H1 (cell line): Measurements from ENCODE around the gene RASAL2. TPM values are rescaled to one million over a fixed set of nuclear protein-coding genes. Genes with fewer than 3 reads are reported as not detected.

ENCODE experiments used
- CBX5 ChIP-seq: fragments of 300-800, 300-1000 bp; sonication (generic); IDR thresholded peaks from 2 replicates; pipeline ENCODE4 v1.7.1; 2016; ENCODE audit warnings: antibody characterized with exemption, low read length, low read depth
- HDAC2 ChIP-seq, 2 experiments: fragments of 300-600 bp in 1 of 2; sonication (generic) in 1 of 2; IDR thresholded peaks; 2 replicates each; pipeline ENCODE4 v1.6.1; 2011 to 2012; ENCODE audit warnings: low read depth in 2 of 2, low read length in 2 of 2, mild to moderate bottlenecking in 2 of 2, moderate library complexity in 2 of 2, borderline replicate concordance in 1 of 2, inconsistent platforms in 1 of 2
- polyA plus RNA-seq, 7 experiments: library from polyadenylated mRNA; depleted of rRNA in 3 of 7; stranded (reverse) in 5 of 7; unstranded in 2 of 7; fragments of >200 nt in 5 of 7; fragments of 200-250 nt in 2 of 7; gene quantifications; 1 replicate in 5 of 7; 2 replicates in 1 of 7; 4 replicates in 1 of 7; pipeline versions ENCODE4 v1.2.1 to v1.2.3, GENCODE V29; 2011 to 2013; ENCODE audit warnings: missing spikeins in 2 of 7, mixed read lengths in 2 of 7
- total RNA-seq: library from RNA; stranded (reverse); fragmentation: NEBNext Ultra II Directional; extraction: Animal tissue kit (Norgen Biotek cat#: 25700); gene quantifications from 2 replicates; pipeline ENCODE4 v1.2.1, GENCODE V29; 2021
- TF ChIP-seq, protein P1 (sequence below), 3 experiments: IDR thresholded peaks; 1 replicate in 2 of 3; 2 replicates in 1 of 3; pipeline versions ENCODE4 v1.5.1 to v1.6.1; 2011; ENCODE audit warnings: low read length in 3 of 3, mild to moderate bottlenecking in 3 of 3, inconsistent platforms in 2 of 3, low read depth in 1 of 3, moderate library complexity in 1 of 3; ENCODE audit not compliant: insufficient read depth in 1 of 3; ENCODE audit errors: control extremely low read depth in 1 of 3

RASAL2 gene
- total and polyA plus RNA-seq, 2 of the 8 experiments (the other 6 are each of a cell fraction or from before 2014, with no cell fraction given): 15.9 to 32.5 TPM

DNA sequence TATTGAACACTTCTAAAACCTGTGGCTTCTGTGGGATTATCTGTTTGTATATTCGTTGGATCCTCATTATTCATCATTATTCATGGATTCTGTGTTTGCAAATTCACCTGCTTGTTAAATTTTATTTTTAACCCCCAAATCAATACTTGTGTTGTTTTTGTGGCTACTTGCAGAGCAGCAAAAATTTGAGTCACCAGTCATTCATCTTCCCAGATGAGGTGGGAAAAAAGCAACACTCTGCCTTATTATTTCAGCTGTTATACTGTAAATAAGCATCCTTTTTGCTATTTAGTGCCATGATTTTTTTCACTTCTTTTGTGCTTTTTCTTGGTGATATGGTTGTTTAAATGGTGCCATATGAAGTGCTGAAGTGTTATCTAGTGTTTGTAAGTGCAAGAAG lies 56.7 kb downstream of the RASAL2 start (continued):
- TF ChIP-seq CBX5: no peak
- TF ChIP-seq, protein P1, sequence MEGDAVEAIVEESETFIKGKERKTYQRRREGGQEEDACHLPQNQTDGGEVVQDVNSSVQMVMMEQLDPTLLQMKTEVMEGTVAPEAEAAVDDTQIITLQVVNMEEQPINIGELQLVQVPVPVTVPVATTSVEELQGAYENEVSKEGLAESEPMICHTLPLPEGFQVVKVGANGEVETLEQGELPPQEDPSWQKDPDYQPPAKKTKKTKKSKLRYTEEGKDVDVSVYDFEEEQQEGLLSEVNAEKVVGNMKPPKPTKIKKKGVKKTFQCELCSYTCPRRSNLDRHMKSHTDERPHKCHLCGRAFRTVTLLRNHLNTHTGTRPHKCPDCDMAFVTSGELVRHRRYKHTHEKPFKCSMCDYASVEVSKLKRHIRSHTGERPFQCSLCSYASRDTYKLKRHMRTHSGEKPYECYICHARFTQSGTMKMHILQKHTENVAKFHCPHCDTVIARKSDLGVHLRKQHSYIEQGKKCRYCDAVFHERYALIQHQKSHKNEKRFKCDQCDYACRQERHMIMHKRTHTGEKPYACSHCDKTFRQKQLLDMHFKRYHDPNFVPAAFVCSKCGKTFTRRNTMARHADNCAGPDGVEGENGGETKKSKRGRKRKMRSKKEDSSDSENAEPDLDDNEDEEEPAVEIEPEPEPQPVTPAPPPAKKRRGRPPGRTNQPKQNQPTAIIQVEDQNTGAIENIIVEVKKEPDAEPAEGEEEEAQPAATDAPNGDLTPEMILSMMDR (IDR thresholded peaks at IDR 0.05; ENCODE audit: control extremely low read depth in 1 of 3, insufficient read depth in 1 of 3, low read depth in 1 of 3, low read length in 3 of 3): no peak
- TF ChIP-seq HDAC2 (IDR thresholded peaks at IDR 0.05; ENCODE audit: borderline replicate concordance in 1 of 2, low read depth in 2 of 2, low read length in 2 of 2): no peak
